Activated CD8-positive, alpha-beta memory T cell treated with anti-CD3 and anti-CD28 coated beads, Interleukin-2, amount 10 ng/mL, durations not matched to agents 7 days and 5 days (primary cell): ENCODE data around the gene VNN1. TPM values are rescaled to one million over a fixed set of nuclear protein-coding genes. Genes with fewer than 3 reads are reported as not detected.
A peak's percentile ranks its signal among the peaks of the same experiment; 100 is the strongest.

ENCODE experiments used
- ATAC-seq: fragments of 150-1000 bp; cut with Tn5 transposase; one replicate; pipeline ENCODE4 v1.10.0; 2021; ENCODE audit warnings: moderate library complexity
- CTCF ChIA-PET: fragments of 350-600 bp; sonication (Branson Sonifier 250); formaldehyde crosslinking; loops from one replicate; lab custom pipeline; 2021; ENCODE audit warnings: antibody characterized with exemption; lab: Charles Lee
- DNase-seq: peaks from one replicate; pipeline ENCODE4 v3.0.0-alpha.2; 2020
- H3K27ac Mint-ChIP-seq: one replicate; pipeline ENCODE4 v1.8.0; 2021; ENCODE audit warnings: mild to moderate bottlenecking, mixed read lengths
- H3K27me3 Mint-ChIP-seq: one replicate; pipeline ENCODE4 v1.8.0; 2021; ENCODE audit warnings: mixed read lengths
- H3K36me3 Mint-ChIP-seq: one replicate; pipeline ENCODE4 v1.8.0; 2021; ENCODE audit warnings: mild to moderate bottlenecking, mixed read lengths
- H3K4me1 Mint-ChIP-seq: one replicate; pipeline ENCODE4 v1.8.0; 2021; ENCODE audit warnings: mixed read lengths
- H3K4me3 Mint-ChIP-seq: one replicate; pipeline ENCODE4 v1.8.0; 2021; ENCODE audit warnings: mild to moderate bottlenecking, moderate library complexity, mixed read lengths
- H3K9me3 Mint-ChIP-seq: one replicate; pipeline ENCODE4 v1.8.0; 2022; ENCODE audit warnings: low read depth, mixed read lengths
- total RNA-seq, 2 experiments: library from RNA; stranded (reverse); gene quantifications; one replicate each; pipeline ENCODE4 v1.2.3, GENCODE V29; 2021

VNN1 gene
- not detected for total RNA-seq

GRCh38 chr6:132713352-132714134, at the start of gene VNN1:
Gene VNN1, minus strand, starts transcription at chr6:132714055. Its CDS starts 20 bp downstream, at chr6:132714035.
- Mint-ChIP-seq H3K36me3 (no peaks in the 10 kb centered on the region), H3K27ac (no peak within 1 kb of the TSS), H3K4me1 (no peaks in the 10 kb centered on the region), H3K27me3 (peaks cover 12% of the 10 kb centered on the region), H3K4me3 (no peak within 1 kb of the TSS), H3K9me3 (no peaks in the 10 kb centered on the region)
- ATAC-seq (no peak), DNase-seq (no peak)
- CTCF ChIA-PET = interaction anchor here (1.1 kb wide), 1 partner anchor 15 kb away, joined by 3 read pairs; no protein-coding TSS in a partner anchor

GRCh38 chr6:132763269-132763668, 49.4 kb upstream of the VNN1 start:
- no peaks in the 10 kb centered on the region for H3K27me3 Mint-ChIP-seq
- H3K4me3 Mint-ChIP-seq = peak overlapping the region; percentile 60
- peak; percentile 83 for DNase-seq
- H3K9me3 Mint-ChIP-seq = no peaks in the 10 kb centered on the region
- CTCF ChIA-PET = interaction anchor here (0.8 to 10.2 kb wide), 13 partner anchors 9 to 235 kb away, joined by 3 to 91 read pairs (median 4); partner anchors contain the start of gene SLC18B1
- H3K27ac Mint-ChIP-seq = peak overlapping the region; percentile 31
- peak; percentile 97 for ATAC-seq
- peaks cover 2% of the 10 kb centered on the region for H3K36me3 Mint-ChIP-seq
- H3K4me1 Mint-ChIP-seq = peaks cover 37% of the 10 kb centered on the region

- CTCF ChIA-PET = no interaction called here
- Mint-ChIP-seq H3K27ac (no peak overlapping the region), H3K27me3 (no peaks in the 10 kb centered on the region), H3K9me3 (no peaks in the 10 kb centered on the region), H3K36me3 (peaks cover 6% of the 10 kb centered on the region), H3K4me1 (peaks cover 32% of the 10 kb centered on the region), H3K4me3 (no peak overlapping the region)
- ATAC-seq = no peak
- no peak for DNase-seq
These were observed 46.4 kb upstream of the VNN1 start for GRCh38 chr6:132760256-132760655.

GRCh38 chr6:132758689-132759088, 44.8 kb upstream of the VNN1 start:
- no peak overlapping the region for H3K4me3 Mint-ChIP-seq
- no peak for DNase-seq
- CTCF ChIA-PET = interaction anchor here (1.5 kb wide), 1 partner anchor 40 kb away, joined by 3 read pairs; the partner anchor contains the start of gene SLC18B1

GRCh38 chr6:132752255-132752654, 38.4 kb upstream of the VNN1 start:
- Mint-ChIP-seq H3K27me3 (no peaks in the 10 kb centered on the region), H3K4me3 (no peak overlapping the region), H3K27ac (no peak overlapping the region), H3K36me3 (peaks cover 34% of the 10 kb centered on the region), H3K4me1 (peaks cover 38% of the 10 kb centered on the region), H3K9me3 (no peaks in the 10 kb centered on the region)
- no peak for ATAC-seq
- no peak for DNase-seq
- CTCF ChIA-PET = interaction anchor here (1.2 to 1.9 kb wide), 2 partner anchors 11 to 13 kb away, joined by 3 to 9 read pairs; no protein-coding TSS in a partner anchor

More at GRCh38 chr6:132758689-132759088, 44.8 kb upstream of the VNN1 start:
- Mint-ChIP-seq H3K4me1 (peaks cover 23% of the 10 kb centered on the region), H3K36me3 (peaks cover 6% of the 10 kb centered on the region), H3K27me3 (no peaks in the 10 kb centered on the region), H3K27ac (no peak overlapping the region), H3K9me3 (no peaks in the 10 kb centered on the region)
- no peak for ATAC-seq

- Mint-ChIP-seq H3K9me3 (no peaks in the 10 kb centered on the region), H3K4me1 (peaks cover 39% of the 10 kb centered on the region), H3K27ac (peak overlapping the region; percentile 47), H3K36me3 (peaks cover 38% of the 10 kb centered on the region), H3K4me3 (no peak overlapping the region), H3K27me3 (no peaks in the 10 kb centered on the region)
- ATAC-seq = no peak
- CTCF ChIA-PET = interaction anchor here (1.2 to 1.9 kb wide), 3 partner anchors 11 to 16 kb away, joined by 3 to 9 read pairs (median 3); no protein-coding TSS in a partner anchor
- no peak for DNase-seq
These were observed 38.0 kb upstream of the VNN1 start for GRCh38 chr6:132751828-132752227.

GRCh38 chr6:132751306-132751705, 37.5 kb upstream of the VNN1 start:
- Mint-ChIP-seq H3K27me3 (no peaks in the 10 kb centered on the region), H3K27ac (peak overlapping the region; percentile 87), H3K4me3 (peak overlapping the region; percentile 57), H3K36me3 (peaks cover 41% of the 10 kb centered on the region), H3K9me3 (no peaks in the 10 kb centered on the region), H3K4me1 (peaks cover 42% of the 10 kb centered on the region)
- DNase-seq (peak; percentile 60), ATAC-seq (no peak)
- CTCF ChIA-PET = interaction anchor here (1.2 to 1.9 kb wide), 4 partner anchors 11 to 42 kb away, joined by 3 to 9 read pairs (median 3); no protein-coding TSS in a partner anchor

- Mint-ChIP-seq H3K36me3 (peaks cover 46% of the 10 kb centered on the region), H3K9me3 (no peaks in the 10 kb centered on the region), H3K27ac (peak overlapping the region; percentile 87), H3K27me3 (no peaks in the 10 kb centered on the region), H3K4me3 (peak overlapping the region; percentile 57), H3K4me1 (peaks cover 42% of the 10 kb centered on the region)
- CTCF ChIA-PET = interaction anchor here (0.6 to 1.4 kb wide), 4 partner anchors 17 to 75 kb away, joined by 3 read pairs; no protein-coding TSS in a partner anchor
- ATAC-seq (peak; percentile 73), DNase-seq (no peak)
These were observed 36.8 kb upstream of the VNN1 start for GRCh38 chr6:132750455-132751248.

GRCh38 chr6:132749111-132749510, 35.3 kb upstream of the VNN1 start:
- Mint-ChIP-seq H3K4me1 (peaks cover 47% of the 10 kb centered on the region), H3K27me3 (no peaks in the 10 kb centered on the region), H3K36me3 (peaks cover 54% of the 10 kb centered on the region), H3K27ac (peak overlapping the region; percentile 77), H3K4me3 (peak overlapping the region; percentile 7), H3K9me3 (peaks cover 3% of the 10 kb centered on the region)
- CTCF ChIA-PET = interaction anchor here (1.0 to 1.5 kb wide), 5 partner anchors 9 to 21 kb away, joined by 3 to 5 read pairs (median 3); partner anchors contain the start of gene VNN2
- peak; percentile 60 for DNase-seq
- peak; percentile 59 for ATAC-seq

- Mint-ChIP-seq H3K27ac (peak overlapping the region; percentile 77), H3K4me1 (peaks cover 47% of the 10 kb centered on the region), H3K36me3 (peaks cover 59% of the 10 kb centered on the region), H3K27me3 (no peaks in the 10 kb centered on the region), H3K4me3 (no peak overlapping the region), H3K9me3 (peaks cover 3% of the 10 kb centered on the region)
- no peak for ATAC-seq
- CTCF ChIA-PET = interaction anchor here (1.0 to 1.5 kb wide), 5 partner anchors 9 to 21 kb away, joined by 3 to 5 read pairs (median 3); partner anchors contain the start of gene VNN2
- DNase-seq = no peak
These were observed 34.6 kb upstream of the VNN1 start for GRCh38 chr6:132748446-132748845.

- ATAC-seq (no peak), DNase-seq (no peak)
- H3K27ac Mint-ChIP-seq = no peak overlapping the region
- no peak overlapping the region for H3K4me3 Mint-ChIP-seq
- CTCF ChIA-PET = no interaction called here
- peaks cover 54% of the 10 kb centered on the region for H3K36me3 Mint-ChIP-seq
- peaks cover 3% of the 10 kb centered on the region for H3K9me3 Mint-ChIP-seq
- H3K27me3 Mint-ChIP-seq = no peaks in the 10 kb centered on the region
- peaks cover 37% of the 10 kb centered on the region for H3K4me1 Mint-ChIP-seq
These were observed 32.2 kb upstream of the VNN1 start for GRCh38 chr6:132746048-132746447.

- Mint-ChIP-seq H3K27me3 (peaks cover 12% of the 10 kb centered on the region), H3K27ac (no peak overlapping the region), H3K9me3 (peaks cover 12% of the 10 kb centered on the region), H3K36me3 (peaks cover 46% of the 10 kb centered on the region), H3K4me3 (no peak overlapping the region), H3K4me1 (peaks cover 8% of the 10 kb centered on the region)
- CTCF ChIA-PET = no interaction called here
- DNase-seq = no peak
- no peak for ATAC-seq
These were observed 28.6 kb upstream of the VNN1 start for GRCh38 chr6:132742495-132742894.

- H3K4me3 Mint-ChIP-seq = no peak overlapping the region
- peaks cover 39% of the 10 kb centered on the region for H3K36me3 Mint-ChIP-seq
- H3K9me3 Mint-ChIP-seq = peaks cover 12% of the 10 kb centered on the region
- peaks cover 14% of the 10 kb centered on the region for H3K4me1 Mint-ChIP-seq
- ATAC-seq (no peak), DNase-seq (no peak)
- H3K27ac Mint-ChIP-seq = no peak overlapping the region
- peaks cover 16% of the 10 kb centered on the region for H3K27me3 Mint-ChIP-seq
- CTCF ChIA-PET = no interaction called here
These were observed 27.4 kb upstream of the VNN1 start for GRCh38 chr6:132741281-132741680.
